GM19025 (cell line): ENCODE results near the gene BORCS6.

Source experiments
- ATAC-seq: cut with Tn5 transposase; IDR thresholded peaks from one replicate; pipeline ENCODE4 v1.9.1; 2021; ENCODE audit warnings: mild to moderate bottlenecking, low read depth, moderate library complexity; ENCODE audit not compliant: unreplicated experiment

The BORCS6 gene

GRCh38 chr17:8155996-8156245, 34.1 kb downstream of the BORCS6 start:
- ATAC-seq: no peak

DNA sequence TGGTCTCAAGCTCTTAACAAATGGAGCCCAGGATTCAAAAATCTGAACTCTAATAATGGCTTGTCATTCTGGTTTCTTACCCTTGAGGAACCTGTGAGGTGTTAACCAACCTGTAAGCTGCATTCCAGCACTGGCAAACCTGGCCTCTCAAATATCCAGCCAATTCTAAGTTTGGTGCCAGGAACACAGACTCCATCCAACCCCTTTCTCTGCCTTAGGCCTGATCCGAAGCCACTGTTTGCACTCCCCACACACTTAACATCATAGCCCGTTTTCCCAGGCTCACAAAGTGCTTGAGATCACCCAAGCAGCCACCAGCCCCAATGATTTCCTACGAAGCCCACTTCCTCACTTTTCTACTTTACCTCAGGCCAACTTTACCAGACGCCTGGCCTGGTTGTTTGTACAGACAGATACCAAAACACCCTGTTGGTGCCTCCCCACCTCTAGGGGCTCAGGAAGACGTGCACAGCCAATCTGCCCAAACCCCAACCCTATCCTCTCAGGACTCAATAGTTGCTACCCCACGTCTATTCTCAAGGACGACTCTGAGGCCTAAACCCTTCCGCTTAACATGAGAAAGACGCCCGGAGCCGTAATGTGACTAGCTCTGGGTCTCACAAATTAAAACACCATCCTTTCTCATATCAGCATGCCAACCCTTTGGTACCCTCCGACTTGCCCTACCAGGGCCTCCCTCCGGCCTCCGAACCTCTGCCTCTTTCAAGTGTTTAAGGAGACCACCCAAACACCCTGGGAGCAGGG, 34.6 kb downstream of the BORCS6 start:
- no peak for ATAC-seq

GRCh38 chr17:8154608-8155155, 35.3 kb downstream of the BORCS6 start:
- no peak for ATAC-seq

GRCh38 chr17:8153957-8154607, 35.9 kb downstream of the BORCS6 start:
- no peak for ATAC-seq

GRCh38 chr17:8153525-8153956, 36.4 kb downstream of the BORCS6 start:
- no peak for ATAC-seq

- no peak for ATAC-seq
These were observed 36.9 kb downstream of the BORCS6 start for GRCh38 chr17:8153031-8153451.

GRCh38 chr17:8152112-8152775, 37.7 kb downstream of the BORCS6 start, which contains the start of gene PER1:
Gene PER1 (minus strand): TSS chr17:8152404. CDS start chr17:8150706, 1,698 bp downstream.
- no peak for ATAC-seq

DNA sequence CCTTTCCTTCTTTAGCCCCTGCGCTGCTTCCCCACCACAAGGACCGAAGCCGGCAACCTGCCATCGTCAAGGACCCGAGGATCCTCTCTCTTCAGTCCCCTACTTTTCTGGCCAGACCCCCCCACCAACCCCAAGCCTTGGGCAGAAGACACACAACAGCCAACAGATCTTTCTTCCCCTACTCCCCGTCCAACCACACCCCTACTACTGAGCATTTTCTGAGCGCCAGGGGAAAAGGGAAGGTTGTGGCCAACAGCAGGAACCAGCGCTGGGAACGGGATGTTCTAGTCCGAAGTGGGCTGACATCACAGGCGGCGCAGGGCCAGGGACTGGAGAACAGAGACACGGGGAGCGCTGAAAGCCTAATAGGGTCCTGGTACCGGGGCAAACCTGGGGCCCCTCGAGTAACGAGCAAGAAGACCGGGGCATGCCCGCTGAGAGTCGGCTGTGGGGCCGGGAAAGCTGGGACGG, 38.3 kb downstream of the BORCS6 start:
- no peak for ATAC-seq

DNA sequence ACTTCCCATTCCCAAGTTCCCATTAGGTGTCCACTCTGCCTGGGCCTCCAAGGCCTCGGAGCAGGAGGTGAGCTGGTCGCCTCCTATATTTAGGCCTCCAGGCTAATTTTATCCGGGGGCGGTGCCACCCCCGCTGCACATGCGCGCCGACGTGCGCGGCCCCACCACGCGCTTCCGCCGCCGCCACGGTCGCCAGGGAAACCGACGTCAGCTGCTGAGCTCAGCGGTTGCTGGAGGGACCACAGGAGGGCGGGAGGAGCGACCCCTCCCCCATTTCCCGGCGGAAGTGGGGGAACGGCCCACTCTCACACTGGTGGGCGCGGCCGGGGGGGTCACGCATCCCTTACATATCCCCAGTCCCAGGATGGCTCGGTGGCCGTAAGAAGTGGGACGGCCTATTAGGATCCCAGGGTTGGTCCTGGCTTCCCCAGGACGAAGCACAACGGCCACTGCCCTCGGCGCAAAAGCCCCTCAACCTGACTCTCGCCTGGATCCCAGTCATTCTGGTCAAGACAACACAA, 38.8 kb downstream of the BORCS6 start:
- peak; percentile 51 for ATAC-seq

- ATAC-seq: no peak
These were observed 39.5 kb downstream of the BORCS6 start for GRCh38 chr17:8150194-8151119.

DNA sequence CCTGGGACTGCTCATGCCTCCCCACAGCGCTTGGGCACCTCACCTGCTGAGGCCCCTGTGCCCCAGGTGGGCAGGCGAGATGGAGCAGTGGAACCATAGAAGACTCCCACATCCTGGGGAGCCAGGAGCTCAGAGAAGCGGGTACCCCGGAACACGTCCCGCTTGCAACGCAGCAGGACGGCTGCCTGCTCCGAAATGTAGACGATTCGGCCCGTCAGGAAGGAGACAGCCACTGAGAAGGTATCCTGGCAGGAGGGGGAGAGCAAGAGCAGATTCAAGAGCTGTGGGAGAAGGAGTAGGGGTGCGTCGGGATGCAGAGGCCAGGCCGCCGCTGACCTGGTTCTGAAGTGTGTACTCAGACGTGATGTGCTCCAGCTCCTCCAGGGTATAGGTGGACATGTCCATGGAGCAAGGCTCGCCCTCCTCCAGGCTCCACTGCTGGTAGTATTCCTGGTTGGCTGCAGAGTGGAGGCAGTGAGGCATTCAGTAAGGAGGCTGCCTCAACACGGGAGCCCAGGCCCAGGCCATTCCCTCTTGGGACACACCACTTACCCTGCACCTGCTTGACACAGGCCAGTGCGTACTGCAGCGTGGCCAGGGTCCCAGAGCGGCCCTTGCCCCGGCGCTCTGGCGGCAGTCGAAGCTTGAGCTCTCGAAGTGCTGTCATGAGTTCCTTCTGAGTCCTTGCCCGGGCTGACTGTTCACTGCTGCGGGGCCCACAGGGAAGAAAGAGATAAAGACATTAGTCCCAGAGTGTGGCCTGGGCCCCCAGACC, 40.4 kb downstream of the BORCS6 start:
- ATAC-seq: no peak

- no peak for ATAC-seq
These were observed 41.4 kb downstream of the BORCS6 start for GRCh38 chr17:8148560-8148959.

DNA sequence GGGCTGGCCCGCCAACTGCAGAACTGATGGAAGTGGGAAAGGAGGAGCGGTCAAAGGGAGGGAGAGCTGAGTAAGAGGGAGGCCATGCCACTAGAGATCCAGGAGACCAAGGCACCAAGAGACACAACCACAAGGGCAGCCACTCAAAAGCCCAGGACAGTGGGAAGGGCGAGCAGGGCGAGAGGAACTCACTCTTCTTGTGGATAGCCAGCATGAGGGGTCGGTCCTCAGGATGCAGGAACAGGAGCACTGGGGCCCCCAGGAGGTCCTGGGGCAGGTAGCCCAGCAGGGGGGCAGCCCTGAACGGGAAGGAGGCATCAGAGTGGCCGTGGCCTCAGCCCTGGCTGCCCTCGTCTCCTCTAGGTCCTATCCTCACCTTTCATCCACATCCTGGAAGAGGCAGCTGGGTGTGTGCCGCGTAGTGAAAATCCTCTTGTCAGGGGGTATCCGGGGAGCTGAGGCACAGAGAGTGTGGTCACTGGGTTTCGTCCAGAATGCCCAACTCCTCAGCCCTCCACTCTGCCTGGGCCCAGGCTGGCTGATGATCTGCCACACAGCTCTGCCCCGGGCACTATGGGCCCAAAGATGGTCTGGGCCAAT, 42.1 kb downstream of the BORCS6 start:
- ATAC-seq: no peak

DNA sequence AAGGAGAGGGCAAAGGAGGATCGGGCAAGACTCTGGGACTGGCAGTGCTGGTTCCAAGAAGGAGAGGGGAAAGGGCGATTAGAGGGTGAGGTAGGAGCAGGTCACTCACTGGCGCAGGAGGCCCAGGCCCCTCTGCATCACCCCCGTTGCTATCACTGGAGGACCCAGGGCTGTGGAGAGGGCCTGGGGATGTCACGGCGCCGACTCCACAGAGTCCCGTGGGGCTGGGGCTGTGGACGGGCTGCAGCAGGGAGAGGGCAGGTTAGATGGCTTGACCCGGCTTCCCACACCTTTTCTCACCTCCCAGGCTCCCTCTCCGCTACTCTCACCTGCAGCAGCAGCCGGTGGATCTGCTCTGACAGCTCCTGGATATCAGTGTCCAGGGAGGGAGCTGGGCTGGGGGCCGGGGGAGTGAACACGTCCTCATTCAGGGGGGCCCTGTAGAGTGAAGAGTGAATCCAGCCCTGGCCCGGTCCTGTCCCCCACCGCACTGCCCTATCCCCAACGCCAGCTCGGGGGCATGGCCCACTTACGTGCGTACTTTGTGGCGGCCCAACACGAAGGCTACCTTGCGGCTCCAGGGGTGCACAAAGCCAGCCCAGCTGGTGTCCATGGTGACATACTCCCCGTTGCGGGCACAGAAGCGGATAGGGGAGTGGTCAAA, 42.7 kb downstream of the BORCS6 start:
- no peak for ATAC-seq

GRCh38 chr17:8146381-8147140, 43.4 kb downstream of the BORCS6 start:
- ATAC-seq: no peak

- no peak for ATAC-seq
These were observed 44.2 kb downstream of the BORCS6 start for GRCh38 chr17:8145811-8146210.

DNA sequence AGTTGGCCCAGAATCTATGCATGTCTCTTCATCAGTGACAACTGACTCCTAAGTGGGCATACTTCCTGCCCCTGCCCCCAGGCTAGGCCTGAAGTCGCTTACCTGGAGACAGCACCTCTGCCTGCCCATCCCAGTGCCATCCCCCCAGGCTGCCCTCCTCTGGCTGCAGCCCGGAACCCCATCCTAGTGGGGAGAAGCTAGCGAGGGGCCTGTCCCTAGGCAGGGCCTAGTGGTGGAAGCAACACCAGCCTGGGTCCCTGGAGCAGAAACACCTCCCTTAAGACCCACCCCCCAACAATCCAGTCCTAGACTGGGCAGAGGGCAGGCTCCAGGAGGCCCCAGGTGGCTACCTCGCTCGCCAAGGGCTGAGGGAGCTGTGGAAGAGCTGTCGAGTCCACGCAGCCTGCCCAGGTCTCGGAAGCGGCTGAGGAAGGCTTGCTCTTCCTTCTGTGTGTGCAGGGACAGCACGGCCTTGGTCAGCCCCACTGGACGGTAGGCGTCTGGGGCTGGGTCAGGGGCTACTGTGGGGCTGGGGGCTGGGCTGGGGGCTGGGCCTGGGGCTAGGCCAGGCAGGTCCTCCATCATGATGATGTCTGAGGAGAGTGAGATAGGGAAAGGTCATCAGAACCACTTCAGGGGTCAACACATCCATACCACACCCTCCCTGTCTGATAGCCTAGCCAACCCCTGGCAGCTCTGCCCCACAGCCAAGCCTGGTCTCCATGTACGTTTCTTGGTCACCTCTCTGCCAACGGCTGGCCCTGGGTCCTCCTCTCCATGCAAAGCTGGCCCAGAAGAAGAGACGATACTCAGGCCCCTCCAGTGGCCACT, 45.4 kb downstream of the BORCS6 start:
- ATAC-seq: no peak
